Uterus (tissue), 2 donors: Measurements from ENCODE around the gene VASP.

Experiments
- POLR2A ChIP-seq, 2 donors: fragments of 450-650 bp; IDR thresholded peaks; one replicate each; pipeline ENCODE4 v1.6.1; 2016; ENCODE audit warnings: antibody characterized with exemption in 2 of 2, mild to moderate bottlenecking in 1 of 2, moderate library complexity in 1 of 2
- TF ChIP-seq, protein P1 (sequence below), 4 experiments: fragments of 200-600 bp in 2 of 4; fragments of 450-650 bp in 2 of 4; sonication (generic) in 2 of 4; IDR thresholded peaks; one replicate each; pipeline ENCODE4 v1.5.1; 2016 to 2019; ENCODE audit warnings: antibody characterized with exemption in 4 of 4, mild to moderate bottlenecking in 2 of 4, moderate library complexity in 1 of 4

GRCh38 chr19:45505151-45505995 lies 1.9 kb upstream of the VASP start:
- TF ChIP-seq, protein P1, sequence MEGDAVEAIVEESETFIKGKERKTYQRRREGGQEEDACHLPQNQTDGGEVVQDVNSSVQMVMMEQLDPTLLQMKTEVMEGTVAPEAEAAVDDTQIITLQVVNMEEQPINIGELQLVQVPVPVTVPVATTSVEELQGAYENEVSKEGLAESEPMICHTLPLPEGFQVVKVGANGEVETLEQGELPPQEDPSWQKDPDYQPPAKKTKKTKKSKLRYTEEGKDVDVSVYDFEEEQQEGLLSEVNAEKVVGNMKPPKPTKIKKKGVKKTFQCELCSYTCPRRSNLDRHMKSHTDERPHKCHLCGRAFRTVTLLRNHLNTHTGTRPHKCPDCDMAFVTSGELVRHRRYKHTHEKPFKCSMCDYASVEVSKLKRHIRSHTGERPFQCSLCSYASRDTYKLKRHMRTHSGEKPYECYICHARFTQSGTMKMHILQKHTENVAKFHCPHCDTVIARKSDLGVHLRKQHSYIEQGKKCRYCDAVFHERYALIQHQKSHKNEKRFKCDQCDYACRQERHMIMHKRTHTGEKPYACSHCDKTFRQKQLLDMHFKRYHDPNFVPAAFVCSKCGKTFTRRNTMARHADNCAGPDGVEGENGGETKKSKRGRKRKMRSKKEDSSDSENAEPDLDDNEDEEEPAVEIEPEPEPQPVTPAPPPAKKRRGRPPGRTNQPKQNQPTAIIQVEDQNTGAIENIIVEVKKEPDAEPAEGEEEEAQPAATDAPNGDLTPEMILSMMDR (IDR thresholded peaks at IDR 0.05), result no peak
- TF ChIP-seq POLR2A (IDR thresholded peaks at IDR 0.05), result no peak
